Measurements from ENCODE around the gene RERE. TPM values are rescaled to one million over a fixed set of nuclear protein-coding genes. Genes with fewer than 3 reads are reported as not detected.
"Not testable (repeated sequence)": the region's sequence is repeated elsewhere in the genome, so short reads cannot be mapped to it uniquely, and the experiment has no call there.

RERE gene
- total and polyA plus RNA-seq, 2 donors (not counting 3 experiments of a cell fraction or from before 2014, with no cell fraction given) = 14.1 to 113 TPM

DNA sequence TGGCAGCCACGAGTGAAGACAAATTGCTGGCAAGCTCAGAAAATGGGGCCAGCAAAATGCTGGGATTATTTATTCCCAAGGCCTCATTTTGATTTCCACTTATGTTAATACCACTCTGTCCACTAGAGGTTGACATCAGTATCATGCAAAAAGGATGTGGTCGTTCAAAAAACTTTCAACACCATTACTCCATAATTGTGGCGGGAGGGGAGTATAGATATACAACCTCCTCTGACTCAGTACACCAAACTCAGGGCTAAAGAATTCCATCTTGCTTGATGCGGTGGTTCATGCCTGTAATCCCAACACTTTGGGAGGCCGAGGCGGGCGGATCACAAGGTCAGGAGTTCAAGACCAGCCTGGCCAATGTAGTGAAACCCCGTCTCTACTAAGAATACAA lies 200.6 kb downstream of the RERE start:
- H3K4me3 ChIP-seq (replicated peaks in 1 of 3; ENCODE audit: insufficient read depth in 1 of 3, low read depth in 1 of 3, low read length in 3 of 3); H3K9me1 ChIP-seq (replicated peaks; ENCODE audit: control insufficient read depth, extremely low read depth, insufficient read depth, low read length); H2AFZ ChIP-seq (ENCODE audit: low read depth, low read length); intact Hi-C loops (cut with micrococcal nuclease); H3K27ac ChIP-seq (ENCODE audit: insufficient read depth, low read depth, low read length); CTCF ChIA-PET; dilution Hi-C loops (cut with MboI; ENCODE audit: extremely low pct_ligation_motif_present, low sequenced_read_pairs); H4K20me1 ChIP-seq (replicated peaks; ENCODE audit: control insufficient read depth, extremely low read depth, insufficient read depth, low read length); DNase-seq (ENCODE audit: low read depth, low spot score); BruUV-seq (replicated peaks); POLR2A ChIA-PET; H3K27me3 ChIP-seq (ENCODE audit: control insufficient read depth in 2 of 2, insufficient read depth in 2 of 2, low read length in 2 of 2); H3K36me3 ChIP-seq (ENCODE audit: control insufficient read depth in 2 of 2, extremely low read depth in 1 of 2, insufficient read depth in 2 of 2, low read length in 2 of 2); H3K4me2 ChIP-seq (ENCODE audit: insufficient read depth, low read length); H3K9ac ChIP-seq (replicated peaks; ENCODE audit: extremely low read depth, insufficient read depth, low read length); FAIRE-seq; H3K9me3 ChIP-seq (replicated peaks; ENCODE audit: control insufficient read depth, insufficient read depth, low read length); H3K4me1 ChIP-seq (ENCODE audit: control insufficient read depth, extremely low read depth, insufficient read depth, low read length): not testable (repeated sequence)
- peaks cover 11% of the 10 kb centered on the region for H3K79me2 ChIP-seq (ENCODE audit: control insufficient read depth, insufficient read depth, low read length)

DNA sequence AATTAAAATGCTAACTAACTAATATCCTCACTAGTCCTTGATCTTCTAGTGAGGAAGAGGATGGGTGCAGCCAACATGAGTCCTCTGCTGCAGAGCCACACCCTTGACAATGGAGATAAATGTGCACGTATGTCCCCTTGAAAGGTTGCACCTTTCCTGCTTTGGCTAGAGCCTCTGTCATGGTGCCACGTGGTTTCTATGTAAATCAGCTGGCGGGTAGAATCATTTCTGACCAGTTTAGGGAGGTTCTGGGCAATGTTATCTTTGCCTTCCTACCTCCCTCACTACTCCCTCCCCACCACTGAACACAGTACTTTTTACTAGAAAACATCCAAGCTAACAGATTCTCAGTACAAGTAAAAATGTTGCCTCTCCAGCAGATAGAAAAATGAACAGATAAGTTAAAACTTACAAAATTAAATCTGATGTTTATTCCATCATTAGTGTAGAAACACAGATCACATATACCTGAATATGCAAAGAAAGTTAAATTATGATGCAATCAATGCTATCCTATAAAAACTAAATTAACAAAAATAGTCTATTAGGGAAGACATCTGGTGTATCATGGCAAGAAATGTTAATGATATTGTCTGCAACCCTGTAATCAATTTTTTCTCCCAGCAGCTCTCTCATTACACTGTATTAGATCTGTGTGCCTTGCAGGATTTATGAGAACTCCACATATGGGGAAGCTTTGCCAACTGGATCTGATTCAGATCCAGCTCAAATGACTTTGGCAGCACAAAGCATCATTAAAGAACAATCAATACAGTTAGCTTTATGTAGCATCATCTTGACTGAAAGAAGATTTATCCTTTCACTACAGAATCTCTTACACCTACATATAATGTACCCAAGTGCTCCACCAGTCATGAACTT lies 205.6 kb downstream of the RERE start:
- H3K9me1 ChIP-seq (replicated peaks; ENCODE audit: control insufficient read depth, extremely low read depth, insufficient read depth, low read length); H2AFZ ChIP-seq (ENCODE audit: low read depth, low read length); intact Hi-C loops (cut with micrococcal nuclease); H3K79me2 ChIP-seq (ENCODE audit: control insufficient read depth, insufficient read depth, low read length); H4K20me1 ChIP-seq (replicated peaks; ENCODE audit: control insufficient read depth, extremely low read depth, insufficient read depth, low read length); H3K4me2 ChIP-seq (ENCODE audit: insufficient read depth, low read length); H3K36me3 ChIP-seq (ENCODE audit: control insufficient read depth in 2 of 2, extremely low read depth in 1 of 2, insufficient read depth in 2 of 2, low read length in 2 of 2); DNase-seq (ENCODE audit: low read depth, low spot score); H3K4me1 ChIP-seq (ENCODE audit: control insufficient read depth, extremely low read depth, insufficient read depth, low read length); H3K4me3 ChIP-seq (replicated peaks in 1 of 3; ENCODE audit: insufficient read depth in 1 of 3, low read depth in 1 of 3, low read length in 3 of 3); FAIRE-seq; H3K9ac ChIP-seq (replicated peaks; ENCODE audit: extremely low read depth, insufficient read depth, low read length); dilution Hi-C loops (cut with MboI; ENCODE audit: extremely low pct_ligation_motif_present, low sequenced_read_pairs); H3K9me3 ChIP-seq (replicated peaks; ENCODE audit: control insufficient read depth, insufficient read depth, low read length); BruUV-seq (replicated peaks); H3K27ac ChIP-seq (ENCODE audit: insufficient read depth, low read depth, low read length); POLR2A ChIA-PET; H3K27me3 ChIP-seq (ENCODE audit: control insufficient read depth in 2 of 2, insufficient read depth in 2 of 2, low read length in 2 of 2): not testable (repeated sequence)
- CTCF ChIA-PET = interaction anchor here (1.0 kb wide), 1 partner anchor 27 kb away, joined by 3 read pairs; no protein-coding TSS in a partner anchor
